Uterus (tissue), 4 donors: ENCODE data around the gene BRINP2. TPM values are rescaled to one million over a fixed set of nuclear protein-coding genes. Genes with fewer than 3 reads are reported as not detected.

Experiments used
- DNase-seq, 2 donors: peaks; one replicate each; pipeline ENCODE4 v3.0.0-alpha.2; 2019 to 2020
- H3K27ac ChIP-seq, 2 donors: fragments of 200-600 bp; sonication (generic); 1 replicate in 1 of 2; 2 replicates in 1 of 2; pipeline ENCODE4 v1.5.1; 2016 to 2018
- H3K27me3 ChIP-seq, 2 donors: fragments of 200-600 bp; sonication (generic); one replicate each; pipeline ENCODE4 v1.5.1; 2018 to 2019; ENCODE audit warnings: control low read depth in 1 of 2
- H3K36me3 ChIP-seq, 2 donors: fragments of 200-600 bp; sonication (generic); one replicate each; pipeline ENCODE4 v1.5.1; 2019; ENCODE audit warnings: control low read depth in 1 of 2
- H3K4me1 ChIP-seq, 2 donors: fragments of 200-600 bp; sonication (generic); one replicate each; pipeline ENCODE4 v1.5.1; 2018 to 2019; ENCODE audit warnings: control low read depth in 1 of 2
- H3K4me3 ChIP-seq, 2 donors: fragments of 200-600 bp; sonication (generic); 1 replicate in 1 of 2; 2 replicates in 1 of 2; pipeline ENCODE4 v1.5.1; 2018 to 2019; ENCODE audit warnings: mild to moderate bottlenecking in 1 of 2
- H3K9me3 ChIP-seq, 2 donors: fragments of 200-600 bp; sonication (generic); one replicate each; pipeline ENCODE4 v1.5.1; 2019; ENCODE audit warnings: control low read depth in 1 of 2
- CTCF ChIP-seq, 4 experiments: fragments of 200-600 bp in 2 of 4; fragments of 450-650 bp in 2 of 4; sonication (generic) in 2 of 4; IDR thresholded peaks; one replicate each; pipeline ENCODE4 v1.5.1; 2016 to 2019; ENCODE audit warnings: antibody characterized with exemption in 4 of 4, mild to moderate bottlenecking in 2 of 4, moderate library complexity in 1 of 4
- POLR2A ChIP-seq, 2 donors: fragments of 450-650 bp; IDR thresholded peaks; one replicate each; pipeline ENCODE4 v1.6.1; 2016; ENCODE audit warnings: antibody characterized with exemption in 2 of 2, mild to moderate bottlenecking in 1 of 2, moderate library complexity in 1 of 2
- intact Hi-C: fragments of 100-400 bp; cut with DNase I; formaldehyde crosslinking; loops from one replicate; pipeline ENCODE4 v1.15.1; 2023; ENCODE audit warnings: low total_unique reads
- total RNA-seq, 4 donors: library from RNA; depleted of rRNA in 3 of 4; stranded (reverse); fragments of >200 nt in 3 of 4; gene quantifications; one replicate each; pipeline versions ENCODE4 v1.1.0 to v1.2.4, GENCODE V29; 2014 to 2023
- donor health status: DM: yes; HTN: yes; CAD: no.

Gene BRINP2
- total RNA-seq, 4 donors from 2014 or later = 0.18 to 5.7 TPM; not detected in 2

- Histone ChIP-seq H3K27me3 (no peaks in the 10 kb centered on the region), H3K27ac (no peak overlapping the region), H3K4me3 (no peak overlapping the region), H3K9me3 (no peaks in the 10 kb centered on the region), H3K36me3 (no peaks in the 10 kb centered on the region), H3K4me1 (no peaks in the 10 kb centered on the region)
- TF ChIP-seq CTCF (IDR thresholded peaks at IDR 0.05) (no peak), POLR2A (IDR thresholded peaks at IDR 0.05) (no peak)
- intact Hi-C loops = no loop called here
- DNase-seq = no peak
Observed at GRCh38 chr1:177301425-177302124, 130.8 kb downstream of the BRINP2 start.

GRCh38 chr1:177302357-177303044 lies 131.7 kb downstream of the BRINP2 start:
- Histone ChIP-seq H3K27me3 (no peaks in the 10 kb centered on the region), H3K27ac (no peak overlapping the region), H3K4me1 (no peaks in the 10 kb centered on the region), H3K36me3 (no peaks in the 10 kb centered on the region), H3K9me3 (no peaks in the 10 kb centered on the region), H3K4me3 (no peak overlapping the region)
- no peak for TF ChIP-seq CTCF (IDR thresholded peaks at IDR 0.05)
- intact Hi-C loops = no loop called here
- no peak for DNase-seq

- TF ChIP-seq CTCF (IDR thresholded peaks at IDR 0.05) (no peak), POLR2A (IDR thresholded peaks at IDR 0.05) (no peak)
- H3K36me3 ChIP-seq = no peaks in the 10 kb centered on the region
- no peak for DNase-seq
Observed at GRCh38 chr1:177305040-177306018, 134.6 kb downstream of the BRINP2 start.

GRCh38 chr1:177306019-177306415 lies 135.3 kb downstream of the BRINP2 start:
- DNase-seq = no peak
- no peaks in the 10 kb centered on the region for H3K9me3 ChIP-seq
- H3K36me3 ChIP-seq = no peaks in the 10 kb centered on the region
- intact Hi-C loops = no loop called here
- no peak overlapping the region for H3K4me3 ChIP-seq
- H3K4me1 ChIP-seq = no peaks in the 10 kb centered on the region
- H3K27ac ChIP-seq = no peak overlapping the region
- no peak for TF ChIP-seq CTCF (IDR thresholded peaks at IDR 0.05)
- TF ChIP-seq POLR2A (IDR thresholded peaks at IDR 0.05) = no peak
- no peaks in the 10 kb centered on the region for H3K27me3 ChIP-seq

More at GRCh38 chr1:177305040-177306018, 134.6 kb downstream of the BRINP2 start:
- Histone ChIP-seq H3K4me3 (no peak overlapping the region), H3K9me3 (no peaks in the 10 kb centered on the region), H3K27me3 (no peaks in the 10 kb centered on the region), H3K27ac (no peak overlapping the region), H3K4me1 (no peaks in the 10 kb centered on the region)
- intact Hi-C loops = no loop called here
